ENCODE data around the gene CIITA. TPM values are rescaled to one million over a fixed set of nuclear protein-coding genes. Genes with fewer than 3 reads are reported as not detected.

The CIITA gene
- total and polyA plus RNA-seq, 2 experiments from 2014 or later, result 0.06 to 1.1 TPM

GRCh38 chr16:10896165-10896564 lies 19.2 kb downstream of the CIITA start:
- Histone ChIP-seq H3K4me1 (ENCODE audit: low read depth) (no peaks in the 10 kb centered on the region), H3K4me3 (no peak overlapping the region), H3K9me3 (ENCODE audit: low read depth) (no peaks in the 10 kb centered on the region), H3K27me3 (no peaks in the 10 kb centered on the region), H3K27ac (no peak overlapping the region), H3K36me3 (no peaks in the 10 kb centered on the region)
- no peak for TF ChIP-seq CTCF (IDR thresholded peaks at IDR 0.05; ENCODE audit: low read depth, low read length)
- DNase-seq (ENCODE audit: low read depth in 1 of 2, low spot score in 1 of 2), result no peak

GRCh38 chr16:10896723-10897122 lies 19.7 kb downstream of the CIITA start:
- no peaks in the 10 kb centered on the region for H3K4me1 ChIP-seq (ENCODE audit: low read depth)
- no peak overlapping the region for H3K4me3 ChIP-seq
- H3K9me3 ChIP-seq (ENCODE audit: low read depth), result no peaks in the 10 kb centered on the region
- TF ChIP-seq CTCF (IDR thresholded peaks at IDR 0.05; ENCODE audit: low read depth, low read length), result no peak
- H3K27ac ChIP-seq, result no peak overlapping the region
- no peaks in the 10 kb centered on the region for H3K27me3 ChIP-seq
- H3K36me3 ChIP-seq, result no peaks in the 10 kb centered on the region
- no peak for DNase-seq (ENCODE audit: low read depth in 1 of 2, low spot score in 1 of 2)

- Histone ChIP-seq H3K36me3 (no peaks in the 10 kb centered on the region), H3K9me3 (ENCODE audit: low read depth) (no peaks in the 10 kb centered on the region), H3K4me3 (no peak overlapping the region), H3K27ac (no peak overlapping the region), H3K27me3 (no peaks in the 10 kb centered on the region), H3K4me1 (ENCODE audit: low read depth) (no peaks in the 10 kb centered on the region)
- no peak for TF ChIP-seq CTCF (IDR thresholded peaks at IDR 0.05; ENCODE audit: low read depth, low read length)
- DNase-seq (ENCODE audit: low read depth in 1 of 2, low spot score in 1 of 2), result no peak
These were observed 20.1 kb downstream of the CIITA start for GRCh38 chr16:10897134-10897533.

- TF ChIP-seq CTCF (IDR thresholded peaks at IDR 0.05; ENCODE audit: low read depth, low read length), result no peak
These were observed 26.0 kb downstream of the CIITA start for GRCh38 chr16:10902999-10903398.

GRCh38 chr16:10906482-10906881 lies 29.5 kb downstream of the CIITA start:
- TF ChIP-seq CTCF (IDR thresholded peaks at IDR 0.05; ENCODE audit: low read depth, low read length), result no peak
- H3K4me1 ChIP-seq (ENCODE audit: low read depth), result no peaks in the 10 kb centered on the region
- no peak for DNase-seq (ENCODE audit: low read depth in 1 of 2, low spot score in 1 of 2)
- no peaks in the 10 kb centered on the region for H3K36me3 ChIP-seq
- peaks cover 4% of the 10 kb centered on the region for H3K27me3 ChIP-seq
- H3K4me3 ChIP-seq, result no peak overlapping the region
- no peaks in the 10 kb centered on the region for H3K9me3 ChIP-seq (ENCODE audit: low read depth)
- no peak overlapping the region for H3K27ac ChIP-seq

More at GRCh38 chr16:10902999-10903398, 26.0 kb downstream of the CIITA start:
- Histone ChIP-seq H3K36me3 (no peaks in the 10 kb centered on the region), H3K9me3 (ENCODE audit: low read depth) (no peaks in the 10 kb centered on the region), H3K27ac (no peak overlapping the region), H3K27me3 (no peaks in the 10 kb centered on the region), H3K4me1 (ENCODE audit: low read depth) (no peaks in the 10 kb centered on the region), H3K4me3 (no peak overlapping the region)
- no peak for DNase-seq (ENCODE audit: low read depth in 1 of 2, low spot score in 1 of 2)
